OCI-LY1 (cell line): Measurements from ENCODE around the gene ZNF219.

Experiments used
- EZH2 ChIP-seq: fragments of 200-600 bp; sonication (generic), shearing (Covaris generic); IDR thresholded peaks from 2 replicates; pipeline ENCODE4 v1.8.0; 2017; ENCODE audit warnings: borderline replicate concordance, mixed run types, mild to moderate bottlenecking, antibody characterized with exemption, low read length, moderate library complexity, mixed read lengths
- TF ChIP-seq, protein P1 (sequence below): fragments of 200-600 bp; sonication (generic), shearing (Covaris generic); IDR thresholded peaks from 2 replicates; pipeline ENCODE4 v1.5.1; 2017; ENCODE audit warnings: mild to moderate bottlenecking, antibody characterized with exemption, low read length, moderate library complexity, mixed read lengths

DNA sequence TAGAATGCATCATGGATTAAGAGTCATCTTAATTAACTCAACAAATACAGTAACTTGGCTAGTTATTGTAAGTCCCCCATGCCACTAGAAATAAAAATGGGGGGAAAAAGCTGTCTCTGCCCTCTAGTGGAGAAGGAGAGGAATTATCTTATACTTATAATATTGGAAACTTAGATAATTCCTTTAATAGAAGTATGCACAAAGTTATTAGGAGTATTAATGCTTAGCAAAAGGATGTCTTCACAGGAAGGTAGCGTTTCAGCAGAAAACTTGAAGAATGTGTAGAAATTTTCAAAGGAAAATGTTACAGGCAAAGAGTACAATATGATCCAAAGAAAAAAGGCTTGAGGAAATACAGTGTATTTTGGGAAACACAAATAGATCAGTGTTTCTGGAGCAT, 37.6 kb upstream of the ZNF219 start:
- TF ChIP-seq, protein P1, sequence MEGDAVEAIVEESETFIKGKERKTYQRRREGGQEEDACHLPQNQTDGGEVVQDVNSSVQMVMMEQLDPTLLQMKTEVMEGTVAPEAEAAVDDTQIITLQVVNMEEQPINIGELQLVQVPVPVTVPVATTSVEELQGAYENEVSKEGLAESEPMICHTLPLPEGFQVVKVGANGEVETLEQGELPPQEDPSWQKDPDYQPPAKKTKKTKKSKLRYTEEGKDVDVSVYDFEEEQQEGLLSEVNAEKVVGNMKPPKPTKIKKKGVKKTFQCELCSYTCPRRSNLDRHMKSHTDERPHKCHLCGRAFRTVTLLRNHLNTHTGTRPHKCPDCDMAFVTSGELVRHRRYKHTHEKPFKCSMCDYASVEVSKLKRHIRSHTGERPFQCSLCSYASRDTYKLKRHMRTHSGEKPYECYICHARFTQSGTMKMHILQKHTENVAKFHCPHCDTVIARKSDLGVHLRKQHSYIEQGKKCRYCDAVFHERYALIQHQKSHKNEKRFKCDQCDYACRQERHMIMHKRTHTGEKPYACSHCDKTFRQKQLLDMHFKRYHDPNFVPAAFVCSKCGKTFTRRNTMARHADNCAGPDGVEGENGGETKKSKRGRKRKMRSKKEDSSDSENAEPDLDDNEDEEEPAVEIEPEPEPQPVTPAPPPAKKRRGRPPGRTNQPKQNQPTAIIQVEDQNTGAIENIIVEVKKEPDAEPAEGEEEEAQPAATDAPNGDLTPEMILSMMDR: peak; percentile 63
- TF ChIP-seq EZH2: no peak
